ENCODE measurements around the gene NEIL1.
"Not testable (repeated sequence)": the region's sequence is repeated elsewhere in the genome, so short reads cannot be mapped to it uniquely, and the experiment has no call there.

NEIL1 gene

GRCh38 chr15:75335705-75336355 is 11.0 kb upstream of the NEIL1 start, which contains the start of gene COMMD4:
TSS of gene COMMD4 (plus strand) at chr15:75336063. CDS start at chr15:75336090, 27 bp downstream.
- no peak for TF ChIP-seq CTCF (IDR thresholded peaks at IDR 0.05; ENCODE audit: control extremely low read depth, extremely low read depth, low read depth, missing control alignments)
- CTCF ChIA-PET, result no interaction called here
- POLR2A ChIA-PET, result no interaction called here
- DNase-seq (ENCODE audit: extremely low spot score), result peak; percentile 73

- CTCF ChIA-PET, result no interaction called here
- POLR2A ChIA-PET, result interaction anchor here (1.5 kb wide), 1 partner anchor 29 kb away, joined by 4 read pairs; the partner anchor contains the start of gene MAN2C1
- no peak for TF ChIP-seq CTCF (IDR thresholded peaks at IDR 0.05; ENCODE audit: control extremely low read depth, extremely low read depth, low read depth, missing control alignments)
Measured at GRCh38 chr15:75338661-75339240, 8.1 kb upstream of the NEIL1 start.

GRCh38 chr15:75339531-75340240 is 7.2 kb upstream of the NEIL1 start:
- CTCF ChIA-PET, result no interaction called here
- DNase-seq (ENCODE audit: extremely low spot score), result no peak

More at GRCh38 chr15:75338661-75339240, 8.1 kb upstream of the NEIL1 start:
- DNase-seq (ENCODE audit: extremely low spot score), result no peak

GRCh38 chr15:75342221-75342620 is 4.6 kb upstream of the NEIL1 start:
- CTCF ChIA-PET, result no interaction called here
- no peak for TF ChIP-seq CTCF (IDR thresholded peaks at IDR 0.05; ENCODE audit: control extremely low read depth, extremely low read depth, low read depth, missing control alignments)
- DNase-seq (ENCODE audit: extremely low spot score), result no peak
- POLR2A ChIA-PET, result no interaction called here

More at GRCh38 chr15:75339531-75340240, 7.2 kb upstream of the NEIL1 start:
- no peak for TF ChIP-seq CTCF (IDR thresholded peaks at IDR 0.05; ENCODE audit: control extremely low read depth, extremely low read depth, low read depth, missing control alignments)
- POLR2A ChIA-PET, result interaction anchor here (0.5 to 1.5 kb wide), 2 partner anchors 28 to 296 kb away, joined by 3 to 4 read pairs; partner anchors contain the start of gene MAN2C1

- CTCF ChIA-PET; DNase-seq (ENCODE audit: extremely low spot score); POLR2A ChIA-PET: not testable (repeated sequence)
Measured at GRCh38 chr15:75343953-75344352, 2.9 kb upstream of the NEIL1 start.

GRCh38 chr15:75347222-75348033 is 589 bp downstream of the NEIL1 start:
- ChIA-PET CTCF (interaction anchor here (4.9 kb wide), 1 partner anchor 21 kb away, joined by 23 read pairs; the partner anchor contains the start of gene MAN2C1), POLR2A (interaction anchor here (0.6 kb wide), 1 partner anchor 103 kb away, joined by 3 read pairs; no protein-coding TSS in a partner anchor)
- peak; percentile 77 for DNase-seq (ENCODE audit: extremely low spot score)
- TF ChIP-seq CTCF (IDR thresholded peaks at IDR 0.05; ENCODE audit: control extremely low read depth, extremely low read depth, low read depth, missing control alignments), result no peak

Measured in GM10248 (cell line).